GM10266 (cell line): ENCODE measurements around the gene IRF6.

Experiments
- DNase-seq: peaks from one replicate; pipeline ENCODE4 v3.0.0; 2012; ENCODE audit errors: extremely low spot score
- TF ChIP-seq, protein P1 (sequence below): IDR thresholded peaks from 2 replicates; pipeline ENCODE4 v1.5.1; 2012; ENCODE audit warnings: mild to moderate bottlenecking, low read depth; ENCODE audit not compliant: control insufficient read depth, insufficient read depth; ENCODE audit errors: missing control alignments

IRF6 gene

DNA sequence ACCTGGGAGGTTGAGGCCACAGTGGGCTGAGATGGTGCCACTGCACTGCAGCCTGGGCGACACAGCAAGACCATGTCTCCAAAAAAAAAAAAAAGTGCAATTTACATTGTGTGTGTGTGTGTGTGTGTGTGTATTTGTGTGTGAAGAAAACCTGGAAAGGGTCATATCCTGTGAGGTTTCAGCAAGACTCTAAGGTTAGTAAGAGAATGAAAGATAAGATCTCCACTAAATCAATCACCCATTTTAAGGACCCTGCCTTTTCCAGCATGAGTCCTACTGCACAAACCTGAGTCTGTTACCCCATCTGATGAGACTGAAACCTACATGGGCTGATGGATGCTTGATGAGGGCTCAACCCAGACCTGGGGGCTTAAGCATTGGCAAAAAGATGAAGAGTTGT is 16.7 kb downstream of the IRF6 start:
- TF ChIP-seq, protein P1, sequence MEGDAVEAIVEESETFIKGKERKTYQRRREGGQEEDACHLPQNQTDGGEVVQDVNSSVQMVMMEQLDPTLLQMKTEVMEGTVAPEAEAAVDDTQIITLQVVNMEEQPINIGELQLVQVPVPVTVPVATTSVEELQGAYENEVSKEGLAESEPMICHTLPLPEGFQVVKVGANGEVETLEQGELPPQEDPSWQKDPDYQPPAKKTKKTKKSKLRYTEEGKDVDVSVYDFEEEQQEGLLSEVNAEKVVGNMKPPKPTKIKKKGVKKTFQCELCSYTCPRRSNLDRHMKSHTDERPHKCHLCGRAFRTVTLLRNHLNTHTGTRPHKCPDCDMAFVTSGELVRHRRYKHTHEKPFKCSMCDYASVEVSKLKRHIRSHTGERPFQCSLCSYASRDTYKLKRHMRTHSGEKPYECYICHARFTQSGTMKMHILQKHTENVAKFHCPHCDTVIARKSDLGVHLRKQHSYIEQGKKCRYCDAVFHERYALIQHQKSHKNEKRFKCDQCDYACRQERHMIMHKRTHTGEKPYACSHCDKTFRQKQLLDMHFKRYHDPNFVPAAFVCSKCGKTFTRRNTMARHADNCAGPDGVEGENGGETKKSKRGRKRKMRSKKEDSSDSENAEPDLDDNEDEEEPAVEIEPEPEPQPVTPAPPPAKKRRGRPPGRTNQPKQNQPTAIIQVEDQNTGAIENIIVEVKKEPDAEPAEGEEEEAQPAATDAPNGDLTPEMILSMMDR, result no peak
- DNase-seq, result no peak

DNA sequence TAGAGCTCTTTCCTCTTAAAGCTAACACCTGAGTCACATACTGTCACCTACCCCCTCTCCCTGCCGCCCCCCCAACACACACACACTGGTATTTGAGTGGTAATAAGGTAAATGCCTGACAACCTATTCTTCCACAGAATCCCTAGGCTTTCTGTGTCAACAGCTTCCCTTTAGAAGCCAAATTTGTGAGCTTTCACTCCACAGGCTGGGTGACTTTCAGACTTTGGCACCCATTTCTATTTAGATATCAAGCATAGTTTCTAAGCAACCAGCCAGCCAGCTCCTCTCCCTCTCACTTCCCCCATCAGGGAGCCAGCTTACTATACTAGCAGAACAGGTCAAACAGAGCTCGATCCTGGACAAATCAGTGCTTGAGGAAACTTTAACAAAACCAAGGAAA is 18.4 kb downstream of the IRF6 start:
- no peak for DNase-seq
- TF ChIP-seq, protein P1, result no peak

DNA sequence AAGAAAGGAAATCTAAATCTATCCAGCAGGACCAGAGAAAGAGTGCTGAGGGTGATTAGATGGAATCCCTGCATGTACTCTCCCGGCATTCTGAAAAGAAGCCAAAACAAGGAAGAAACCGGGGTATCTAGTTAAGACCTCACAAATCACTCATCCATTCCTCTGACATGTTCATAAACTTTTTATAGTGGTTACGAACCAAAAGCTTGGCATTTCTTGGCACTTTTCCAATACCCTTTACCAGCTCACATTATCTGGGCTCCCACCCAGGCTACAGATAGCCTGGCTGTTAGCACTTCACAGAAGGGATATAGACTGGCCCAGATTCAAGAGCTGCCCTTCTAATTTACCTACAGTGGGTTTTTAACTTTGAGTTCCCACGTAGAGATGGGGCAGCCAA is 19.8 kb downstream of the IRF6 start:
- TF ChIP-seq, protein P1, result no peak
- no peak for DNase-seq

DNA sequence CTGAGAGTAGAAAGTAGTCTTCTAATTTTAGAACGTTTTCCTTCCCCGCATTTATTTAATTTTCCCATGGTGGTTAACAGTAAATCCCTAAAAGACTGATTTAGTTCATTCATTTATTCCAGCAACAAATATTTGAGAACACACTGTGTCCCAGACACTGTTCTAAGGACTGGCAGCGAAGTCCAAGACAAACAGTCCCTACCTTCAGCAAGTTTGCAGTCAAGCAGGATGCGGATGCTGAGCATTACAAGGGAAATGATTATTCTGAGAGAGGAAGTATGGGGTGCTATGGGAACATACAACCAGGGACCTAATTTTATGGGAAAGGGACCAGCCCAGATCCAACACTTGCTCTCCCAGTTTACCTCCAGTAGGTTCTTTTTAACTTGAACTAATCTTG is 20.4 kb downstream of the IRF6 start:
- TF ChIP-seq, protein P1, result no peak

DNA sequence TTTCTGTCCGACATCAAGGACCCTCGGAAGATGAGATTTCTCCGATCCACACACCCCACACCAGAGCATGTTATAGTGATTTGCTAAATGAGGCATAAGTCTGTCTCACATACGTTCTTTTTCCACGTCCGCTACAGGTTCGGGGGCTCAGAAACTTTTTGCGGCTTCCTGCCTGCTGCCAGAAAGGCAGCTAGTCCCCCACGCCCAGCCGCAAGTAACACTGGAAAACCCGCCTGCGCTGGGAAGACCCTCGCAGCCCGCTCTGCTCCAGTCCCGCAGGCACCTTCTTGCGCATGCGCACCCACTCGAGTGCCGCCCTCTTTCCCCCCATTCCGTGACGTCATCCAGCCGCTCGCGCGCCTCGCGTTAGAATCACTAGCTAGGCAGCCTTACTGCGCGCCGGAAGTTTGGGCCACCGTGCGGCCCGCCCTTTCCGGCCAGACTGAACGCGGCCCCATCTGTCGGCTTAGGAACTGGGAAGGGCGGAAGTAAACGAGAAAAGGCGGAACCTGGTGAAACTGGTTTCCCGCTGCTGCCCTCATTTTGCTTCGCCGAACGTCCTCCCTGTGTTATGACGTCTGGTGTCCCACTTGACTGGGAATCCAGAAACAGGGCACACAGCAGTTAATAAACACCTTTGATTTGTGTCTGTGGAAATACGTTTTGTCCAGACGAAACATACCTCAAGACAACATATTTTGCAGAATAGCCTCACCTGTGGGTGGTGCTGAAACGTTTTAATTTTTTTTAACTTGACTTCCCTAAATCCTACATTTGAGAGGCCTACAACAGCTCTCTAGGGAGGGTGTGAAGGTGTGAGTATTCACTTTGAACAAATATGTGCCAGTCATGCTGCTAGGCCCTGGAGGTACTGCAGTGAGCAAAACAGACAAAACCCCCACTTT is 21.4 kb downstream of the IRF6 start, which contains the start of gene C1orf74:
C1orf74 (minus strand) TSS at position 295 of the 905 bp plus-strand sequence. CDS start 925 bp downstream, outside the sequence.
- TF ChIP-seq, protein P1, result no peak
- DNase-seq, result peak; percentile 95

More for the DNA sequence above, 20.4 kb downstream of the IRF6 start:
- no peak for DNase-seq

DNA sequence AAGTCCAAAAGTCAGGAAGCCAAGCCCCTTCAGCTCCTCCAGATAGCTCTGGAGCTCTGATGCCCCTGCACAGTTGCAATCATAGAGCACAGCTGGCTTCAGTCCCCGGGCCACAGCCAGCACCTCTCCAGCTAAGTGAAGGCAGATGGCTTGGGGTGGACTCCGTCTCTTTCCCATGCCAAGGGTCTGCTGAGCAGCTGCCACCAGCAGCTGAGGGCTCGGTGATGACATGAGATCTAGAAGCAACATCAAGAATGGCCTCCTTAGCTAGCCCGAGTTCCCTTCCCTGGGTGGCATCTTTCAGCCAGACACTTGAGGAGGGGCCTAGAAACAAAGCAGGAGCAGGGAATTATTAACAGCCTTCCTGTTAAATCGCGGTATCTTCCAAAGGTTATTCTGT is 22.6 kb downstream of the IRF6 start:
- DNase-seq, result no peak
- TF ChIP-seq, protein P1, result no peak

DNA sequence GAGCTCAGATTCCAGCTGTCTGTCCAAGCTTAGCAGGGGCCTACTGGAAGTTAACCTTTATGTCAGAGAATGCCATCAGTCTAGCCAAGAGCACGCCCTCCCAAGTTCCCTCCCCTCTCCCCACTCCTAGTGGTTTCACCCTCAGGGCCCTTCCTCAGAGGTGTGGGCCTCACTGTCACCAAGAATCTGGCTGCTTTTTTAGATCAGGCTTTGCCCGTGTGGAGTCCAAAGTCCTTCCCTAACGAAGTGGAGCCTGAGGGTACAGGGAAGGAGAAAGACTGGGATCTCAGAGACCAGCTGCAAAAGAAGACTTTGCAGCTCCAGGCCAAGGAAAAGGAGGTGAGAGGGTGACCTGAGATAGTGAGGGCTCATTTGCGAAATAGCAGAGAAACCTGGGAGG is 25.7 kb downstream of the IRF6 start:
- TF ChIP-seq, protein P1, result no peak
- no peak for DNase-seq
